Thoracic aorta (tissue), 2 donors: ENCODE results near the gene KXD1. TPM values are rescaled to one million over a fixed set of nuclear protein-coding genes. Genes with fewer than 3 reads are reported as not detected.

Experiments used
- ATAC-seq: fragments of 150-250 bp; one replicate; pipeline ENCODE4 v1.8.0; 2017; ENCODE audit warnings: low read depth; ENCODE audit not compliant: insufficient number of reproducible peaks, low FRiP score
- DNase-seq: peaks from one replicate; pipeline ENCODE4 v3.0.0-alpha.2; 2020; ENCODE audit warnings: low spot score
- H3K27ac ChIP-seq, 2 donors: fragments of 200-600 bp; sonication (generic); 1 replicate in 1 of 2; 2 replicates in 1 of 2; pipeline ENCODE4 v1.5.1; 2016; ENCODE audit warnings: mild to moderate bottlenecking in 2 of 2, moderate library complexity in 2 of 2
- H3K27me3 ChIP-seq: fragments of 200-600 bp; sonication (generic); replicated peaks from 2 replicates; pipeline ENCODE4 v1.6.0; 2016; ENCODE audit warnings: mild to moderate bottlenecking; ENCODE audit not compliant: insufficient read depth
- H3K36me3 ChIP-seq: fragments of 200-600 bp; sonication (generic); one replicate; pipeline ENCODE4 v1.5.1; 2016
- H3K4me1 ChIP-seq, 2 donors: fragments of 200-600 bp; sonication (generic); 1 replicate in 1 of 2; 2 replicates in 1 of 2; pipeline versions ENCODE4 v1.5.1 to v1.6.0; 2016; ENCODE audit warnings: low read depth in 2 of 2, mild to moderate bottlenecking in 1 of 2; ENCODE audit not compliant: control insufficient read depth in 1 of 2
- H3K4me3 ChIP-seq: fragments of 200-600 bp; sonication (generic); 2 replicates; pipeline ENCODE4 v1.5.1; 2016; ENCODE audit warnings: mild to moderate bottlenecking
- H3K9me3 ChIP-seq: fragments of 200-600 bp; sonication (generic); 2 replicates; pipeline ENCODE4 v1.5.1; 2016
- total RNA-seq, 2 donors: library from RNA; depleted of rRNA; stranded (reverse); fragments of >200 nt; gene quantifications; one replicate each; pipeline versions ENCODE4 v1.1.0 to v1.2.3, GENCODE V29; 2016
- TF ChIP-seq, protein P1 (sequence below): fragments of 200-600 bp; sonication (generic); IDR thresholded peaks from one replicate; pipeline ENCODE4 v1.5.1; 2019; ENCODE audit warnings: antibody characterized with exemption

The KXD1 gene
- total RNA-seq, 2 donors from 2014 or later, result 99.6 to 174 TPM

- H3K9me3 ChIP-seq, result no peaks in the 10 kb centered on the region
- no peak for ATAC-seq
- no peak overlapping the region for H3K27ac ChIP-seq
- TF ChIP-seq, protein P1, sequence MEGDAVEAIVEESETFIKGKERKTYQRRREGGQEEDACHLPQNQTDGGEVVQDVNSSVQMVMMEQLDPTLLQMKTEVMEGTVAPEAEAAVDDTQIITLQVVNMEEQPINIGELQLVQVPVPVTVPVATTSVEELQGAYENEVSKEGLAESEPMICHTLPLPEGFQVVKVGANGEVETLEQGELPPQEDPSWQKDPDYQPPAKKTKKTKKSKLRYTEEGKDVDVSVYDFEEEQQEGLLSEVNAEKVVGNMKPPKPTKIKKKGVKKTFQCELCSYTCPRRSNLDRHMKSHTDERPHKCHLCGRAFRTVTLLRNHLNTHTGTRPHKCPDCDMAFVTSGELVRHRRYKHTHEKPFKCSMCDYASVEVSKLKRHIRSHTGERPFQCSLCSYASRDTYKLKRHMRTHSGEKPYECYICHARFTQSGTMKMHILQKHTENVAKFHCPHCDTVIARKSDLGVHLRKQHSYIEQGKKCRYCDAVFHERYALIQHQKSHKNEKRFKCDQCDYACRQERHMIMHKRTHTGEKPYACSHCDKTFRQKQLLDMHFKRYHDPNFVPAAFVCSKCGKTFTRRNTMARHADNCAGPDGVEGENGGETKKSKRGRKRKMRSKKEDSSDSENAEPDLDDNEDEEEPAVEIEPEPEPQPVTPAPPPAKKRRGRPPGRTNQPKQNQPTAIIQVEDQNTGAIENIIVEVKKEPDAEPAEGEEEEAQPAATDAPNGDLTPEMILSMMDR, result no peak
- no peak for DNase-seq
- peaks cover 19 to 27% of the 10 kb centered on the region in 2 donors for H3K4me1 ChIP-seq
- H3K36me3 ChIP-seq, result peaks cover 8% of the 10 kb centered on the region
- peak overlapping the region; percentile 74 for H3K4me3 ChIP-seq
- no peaks in the 10 kb centered on the region for H3K27me3 ChIP-seq
Observed at GRCh38 chr19:18593367-18594095, 35.9 kb downstream of the KXD1 start.

DNA sequence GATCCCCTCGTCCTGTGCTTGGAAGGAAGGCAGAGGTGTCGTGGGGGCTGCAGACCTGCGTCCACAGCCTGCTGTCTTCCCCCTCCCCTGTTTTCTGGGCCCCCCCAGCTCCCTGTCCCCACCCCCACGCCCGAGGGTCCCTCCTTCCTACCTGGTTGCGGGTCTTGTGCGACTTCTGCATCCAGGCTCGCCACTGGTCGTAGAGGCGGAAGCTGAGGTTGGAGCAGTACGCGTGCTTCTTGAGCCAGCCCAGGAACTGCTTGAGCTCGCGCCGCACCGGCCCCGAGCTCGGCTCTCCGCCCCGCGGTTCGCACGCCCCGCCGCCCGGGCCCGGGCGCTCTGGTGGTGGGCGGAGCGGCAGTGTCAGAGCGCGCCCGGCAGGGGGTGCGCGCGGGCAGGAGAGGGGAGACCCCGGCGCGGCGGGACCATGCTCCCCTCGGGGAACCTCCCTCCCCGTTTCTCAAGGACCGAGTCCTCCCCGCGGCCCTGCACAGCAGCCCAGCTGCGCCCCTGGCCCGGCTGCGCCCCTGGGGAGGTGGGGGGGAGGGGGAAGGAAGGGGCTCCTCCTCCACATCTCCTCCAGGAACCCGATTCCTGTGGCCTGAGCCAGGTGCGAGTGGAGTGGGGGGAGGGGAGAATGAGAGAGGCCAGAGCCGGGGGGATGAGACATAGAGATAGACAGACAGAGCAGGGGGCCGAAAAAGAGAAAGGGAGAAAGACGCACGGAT, 36.6 kb downstream of the KXD1 start:
- Histone ChIP-seq H3K4me3 (peak overlapping the region; percentile 74), H3K36me3 (peaks cover 8% of the 10 kb centered on the region), H3K27ac (peak overlapping the region in 1 of 2 donors; percentile 30), H3K4me1 (peaks cover 19 to 25% of the 10 kb centered on the region in 2 donors), H3K27me3 (no peaks in the 10 kb centered on the region), H3K9me3 (no peaks in the 10 kb centered on the region)
- TF ChIP-seq, protein P1, result peak; percentile 92
- DNase-seq, result no peak
- no peak for ATAC-seq

- Histone ChIP-seq H3K9me3 (no peaks in the 10 kb centered on the region), H3K4me1 (peaks cover 12 to 19% of the 10 kb centered on the region in 2 donors), H3K36me3 (peaks cover 8% of the 10 kb centered on the region), H3K4me3 (peak overlapping the region; percentile 74), H3K27me3 (no peaks in the 10 kb centered on the region), H3K27ac (no peak overlapping the region)
- no peak for ATAC-seq
- DNase-seq, result no peak
- TF ChIP-seq, protein P1, result no peak
Observed at GRCh38 chr19:18594824-18595373, 37.2 kb downstream of the KXD1 start.

- Histone ChIP-seq H3K27ac (no peak overlapping the region), H3K4me3 (no peak overlapping the region), H3K4me1 (peaks cover 8 to 14% of the 10 kb centered on the region in 2 donors), H3K9me3 (no peaks in the 10 kb centered on the region), H3K27me3 (no peaks in the 10 kb centered on the region), H3K36me3 (peaks cover 7% of the 10 kb centered on the region)
- ATAC-seq (no peak), DNase-seq (no peak)
- TF ChIP-seq, protein P1, result no peak
Observed at GRCh38 chr19:18595475-18595874, 37.8 kb downstream of the KXD1 start.

- DNase-seq (no peak), ATAC-seq (no peak)
- H3K27ac ChIP-seq, result no peak overlapping the region
- no peak overlapping the region for H3K4me3 ChIP-seq
- TF ChIP-seq, protein P1, result no peak
- no peaks in the 10 kb centered on the region for H3K36me3 ChIP-seq
- H3K27me3 ChIP-seq, result no peaks in the 10 kb centered on the region
- peaks cover 8 to 14% of the 10 kb centered on the region in 2 donors for H3K4me1 ChIP-seq
- no peaks in the 10 kb centered on the region for H3K9me3 ChIP-seq
Observed at GRCh38 chr19:18596752-18597157, 39.1 kb downstream of the KXD1 start.
